Stimulated activated naive B cell treated with anti-CD40 and anti-IgM and Interleukin-4, amounts not matched to agents 10 μg/mL and 1 μg/mL and 100 μg/mL, for 72 hours (primary cell): Measurements from ENCODE around the gene CCDC85C.

ENCODE experiments used
- ATAC-seq, 2 donors: fragments of 150-1000 bp; cut with Tn5 transposase; replicated peaks; 2 replicates each; pipeline ENCODE4 v1.10.0; 2021; ENCODE audit warnings: moderate library complexity in 1 of 2
- DNase-seq: peaks from one replicate; pipeline ENCODE4 v3.0.0; 2021
- H3K27ac Mint-ChIP-seq: one replicate; pipeline ENCODE4 v1.8.0; 2022; ENCODE audit warnings: mild to moderate bottlenecking, mixed read lengths
- H3K27me3 Mint-ChIP-seq, 2 donors: one replicate each; pipeline ENCODE4 v1.8.0; 2022; ENCODE audit warnings: mixed read lengths in 2 of 2
- H3K36me3 Mint-ChIP-seq, 2 donors: one replicate each; pipeline ENCODE4 v1.8.0; 2022; ENCODE audit warnings: mixed read lengths in 2 of 2, mild to moderate bottlenecking in 1 of 2
- H3K4me1 Mint-ChIP-seq, 2 donors: one replicate each; pipeline ENCODE4 v1.8.0; 2022; ENCODE audit warnings: mixed read lengths in 2 of 2, mild to moderate bottlenecking in 1 of 2
- H3K4me3 Mint-ChIP-seq, 2 donors: one replicate each; pipeline ENCODE4 v1.8.0; 2022; ENCODE audit warnings: mild to moderate bottlenecking in 2 of 2, mixed read lengths in 2 of 2, moderate library complexity in 1 of 2
- H3K9me3 Mint-ChIP-seq, 2 donors: one replicate each; pipeline ENCODE4 v1.8.0; 2022; ENCODE audit warnings: mixed read lengths in 2 of 2, mild to moderate bottlenecking in 1 of 2

Gene CCDC85C

GRCh38 chr14:99523704-99524055 lies 80.3 kb downstream of the CCDC85C start:
- no peak overlapping the region for H3K4me3 Mint-ChIP-seq
- no peaks in the 10 kb centered on the region for H3K27me3 Mint-ChIP-seq
- ATAC-seq: no peak
- H3K4me1 Mint-ChIP-seq: peaks cover 6% of the 10 kb centered on the region in 2 donors
- no peaks in the 10 kb centered on the region for H3K36me3 Mint-ChIP-seq
- H3K27ac Mint-ChIP-seq: no peak overlapping the region
- H3K9me3 Mint-ChIP-seq: no peaks in the 10 kb centered on the region
- DNase-seq: no peak

DNA sequence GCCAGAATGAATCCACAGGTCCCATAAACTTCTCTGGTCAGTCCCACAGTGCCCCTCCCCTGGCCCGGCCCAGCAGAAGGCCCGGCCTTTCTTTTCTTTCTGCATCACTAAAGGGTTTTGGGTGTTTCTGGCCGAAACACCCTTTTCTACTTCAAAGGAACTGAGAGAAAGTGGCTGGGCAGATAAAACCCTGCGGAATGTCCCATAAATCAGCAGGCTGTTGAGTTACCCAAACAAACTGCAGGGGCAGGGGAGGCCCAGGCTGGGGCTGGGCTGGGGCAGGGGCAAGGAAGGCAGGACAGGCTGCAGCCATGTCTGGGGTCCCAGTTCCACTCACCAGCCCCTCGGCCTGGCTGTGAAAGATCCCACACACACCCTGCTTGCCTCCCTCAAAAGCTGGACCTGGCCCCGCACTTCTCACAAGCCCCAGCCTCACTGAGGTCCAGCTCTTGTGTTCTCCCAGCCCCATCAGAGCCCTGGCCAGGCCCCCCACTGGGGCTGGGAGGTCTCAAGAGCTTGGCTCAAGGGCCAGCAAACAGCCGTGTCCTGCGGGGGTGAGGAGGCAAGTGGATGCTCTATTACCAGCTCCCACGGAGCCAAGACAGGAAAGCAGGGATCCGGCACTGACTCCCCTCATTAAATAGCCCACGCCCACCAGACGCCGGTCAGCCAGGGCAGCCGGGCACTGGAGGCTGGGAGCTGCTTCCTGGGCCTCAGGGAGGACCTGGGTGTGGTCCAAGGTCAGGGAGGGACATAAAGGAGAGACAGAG lies 80.9 kb downstream of the CCDC85C start:
- no peak for DNase-seq

DNA sequence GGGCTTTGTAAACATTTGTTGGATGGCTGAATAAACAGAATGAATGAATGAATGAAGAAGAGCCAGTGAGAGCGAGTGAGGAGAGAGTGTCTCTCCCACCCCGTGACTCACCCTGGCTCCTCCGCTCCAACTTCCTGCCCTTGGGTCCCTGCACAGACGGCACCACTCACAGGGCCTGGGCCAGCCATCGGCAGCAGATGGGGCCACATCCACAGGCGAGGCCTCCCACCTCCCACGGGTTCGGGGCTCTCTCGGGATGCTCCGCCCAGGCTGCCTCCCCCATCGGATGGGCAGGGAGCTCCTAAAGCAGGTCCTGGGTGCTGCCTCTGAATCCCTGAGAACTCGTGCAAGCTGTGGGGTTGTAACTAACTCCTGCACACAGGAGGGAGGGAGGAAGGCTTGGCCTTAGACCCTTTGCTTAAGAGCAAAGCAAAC lies 81.5 kb downstream of the CCDC85C start:
- H3K9me3 Mint-ChIP-seq: no peaks in the 10 kb centered on the region
- no peak overlapping the region for H3K4me3 Mint-ChIP-seq
- H3K27me3 Mint-ChIP-seq: no peaks in the 10 kb centered on the region
- DNase-seq (no peak), ATAC-seq (no peak)
- H3K4me1 Mint-ChIP-seq: peaks cover 6% of the 10 kb centered on the region in 2 donors
- H3K27ac Mint-ChIP-seq: no peak overlapping the region
- no peaks in the 10 kb centered on the region for H3K36me3 Mint-ChIP-seq

More for the DNA sequence above, 80.9 kb downstream of the CCDC85C start:
- Mint-ChIP-seq H3K27ac (no peak overlapping the region), H3K9me3 (no peaks in the 10 kb centered on the region), H3K4me3 (no peak overlapping the region), H3K36me3 (no peaks in the 10 kb centered on the region), H3K4me1 (peaks cover 6% of the 10 kb centered on the region in 2 donors), H3K27me3 (no peaks in the 10 kb centered on the region)
- no peak for ATAC-seq

- no peaks in the 10 kb centered on the region for H3K9me3 Mint-ChIP-seq
- ATAC-seq (no peak), DNase-seq (no peak)
- H3K4me1 Mint-ChIP-seq: peaks cover 6% of the 10 kb centered on the region in 2 donors
- no peak overlapping the region for H3K27ac Mint-ChIP-seq
- no peaks in the 10 kb centered on the region for H3K27me3 Mint-ChIP-seq
- no peak overlapping the region for H3K4me3 Mint-ChIP-seq
- no peaks in the 10 kb centered on the region for H3K36me3 Mint-ChIP-seq
Measured at GRCh38 chr14:99522025-99522401, 82.0 kb downstream of the CCDC85C start.

DNA sequence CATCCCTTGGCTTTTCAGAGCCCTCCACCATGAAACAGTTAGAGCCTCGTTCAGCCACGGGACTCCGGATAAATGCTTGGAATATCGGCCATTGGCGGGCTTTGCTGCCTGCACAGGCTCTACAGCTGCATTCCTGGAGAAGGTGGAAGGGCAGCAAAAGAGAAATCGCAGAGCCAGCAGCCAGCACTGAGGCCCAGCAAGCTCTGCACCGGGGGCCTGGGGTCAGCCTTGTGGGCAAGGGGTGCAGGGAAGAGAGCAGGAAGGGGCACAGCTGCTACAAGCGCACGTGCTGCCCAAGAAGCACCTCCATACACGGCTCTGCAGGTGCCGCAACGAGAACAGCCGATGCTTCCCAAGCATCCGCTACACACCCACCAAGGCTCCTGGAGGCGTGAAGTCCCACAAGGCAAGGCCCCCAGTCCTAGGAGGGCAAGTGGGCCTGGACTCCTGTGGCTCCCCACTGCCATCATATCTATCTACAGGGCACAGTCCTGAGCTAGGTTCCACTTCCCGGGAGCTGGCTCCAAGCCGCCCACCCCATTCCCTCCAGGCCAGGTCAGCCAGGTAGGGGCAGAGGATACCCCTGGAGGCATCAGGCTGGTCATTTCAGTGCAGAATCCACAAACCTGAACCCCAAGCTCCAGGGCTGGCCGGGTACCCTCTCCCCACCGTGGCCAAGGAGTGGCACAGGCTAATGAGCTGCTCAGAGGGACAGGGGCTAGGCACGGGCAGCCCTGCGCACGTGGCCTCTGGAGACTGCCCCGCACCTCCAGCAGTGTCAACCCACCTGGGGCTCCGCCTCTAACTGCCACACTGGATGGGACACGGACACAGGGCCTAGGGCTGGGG lies 82.6 kb downstream of the CCDC85C start:
- Mint-ChIP-seq H3K36me3 (no peaks in the 10 kb centered on the region), H3K9me3 (no peaks in the 10 kb centered on the region), H3K4me3 (no peak overlapping the region), H3K4me1 (peaks cover 6 to 7% of the 10 kb centered on the region in 2 donors), H3K27ac (no peak overlapping the region), H3K27me3 (no peaks in the 10 kb centered on the region)
- DNase-seq: no peak
- ATAC-seq: no peak

GRCh38 chr14:99520571-99521081 lies 83.4 kb downstream of the CCDC85C start:
- DNase-seq (no peak), ATAC-seq (no peak)
- Mint-ChIP-seq H3K4me1 (peaks cover 6 to 8% of the 10 kb centered on the region in 2 donors), H3K36me3 (no peaks in the 10 kb centered on the region), H3K27ac (no peak overlapping the region), H3K9me3 (no peaks in the 10 kb centered on the region), H3K4me3 (no peak overlapping the region), H3K27me3 (no peaks in the 10 kb centered on the region)

DNA sequence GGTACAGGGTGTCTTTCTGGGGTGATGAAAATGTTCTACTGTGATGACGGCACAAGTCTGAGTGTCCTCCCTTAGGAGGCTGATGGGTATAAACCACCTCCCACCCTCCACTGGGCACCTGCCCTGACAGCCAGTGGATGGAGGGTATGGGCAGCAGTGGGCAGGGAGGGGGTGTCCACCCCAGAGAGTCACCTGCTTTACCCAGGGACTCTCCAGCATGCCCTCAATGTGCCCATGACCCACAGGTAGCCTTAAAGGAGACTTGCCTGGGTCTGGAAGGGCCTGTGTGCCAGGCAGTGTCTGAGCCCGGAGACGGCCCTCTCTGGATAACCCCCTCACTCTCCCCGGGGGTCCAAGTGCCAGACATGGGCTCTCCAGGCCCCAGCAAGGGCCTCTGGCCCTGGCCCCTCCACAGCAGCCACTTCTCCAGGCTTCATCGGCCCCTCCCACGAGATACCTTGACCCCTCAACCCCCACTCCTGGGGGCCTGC lies 84.0 kb downstream of the CCDC85C start:
- Mint-ChIP-seq H3K27ac (no peak overlapping the region), H3K4me1 (peaks cover 1 to 4% of the 10 kb centered on the region in 2 donors), H3K9me3 (no peaks in the 10 kb centered on the region), H3K36me3 (no peaks in the 10 kb centered on the region), H3K4me3 (no peak overlapping the region), H3K27me3 (no peaks in the 10 kb centered on the region)
- DNase-seq (no peak), ATAC-seq (no peak)

DNA sequence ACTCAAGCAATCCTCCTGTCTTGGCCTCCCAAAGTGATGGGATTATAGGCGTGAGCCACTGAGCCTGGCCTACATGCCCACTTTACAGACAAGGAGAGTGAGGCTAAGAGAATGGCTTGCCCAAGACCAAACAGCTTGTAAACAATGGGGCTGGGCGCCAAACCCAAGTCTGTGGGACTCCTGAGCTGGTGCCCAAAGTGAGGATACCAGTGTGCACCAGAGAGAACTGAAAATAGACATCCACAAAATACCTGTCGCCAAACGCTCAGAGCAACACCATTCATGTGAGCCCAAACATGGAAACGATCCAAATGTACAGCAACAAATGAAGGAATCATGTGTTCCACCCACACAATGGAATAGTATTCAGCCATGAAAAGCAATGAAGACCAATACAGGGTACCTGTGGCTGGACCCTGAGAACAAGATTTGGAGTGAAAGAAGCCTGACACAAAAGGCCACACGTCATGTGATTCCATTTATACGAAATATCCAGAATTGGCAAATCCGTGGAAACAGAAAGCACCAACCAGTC lies 84.6 kb downstream of the CCDC85C start:
- no peak for DNase-seq
- Mint-ChIP-seq H3K27me3 (no peaks in the 10 kb centered on the region), H3K36me3 (peaks cover 0 to 2% of the 10 kb centered on the region in 2 donors), H3K4me1 (peaks cover 1 to 2% of the 10 kb centered on the region in 2 donors), H3K9me3 (no peaks in the 10 kb centered on the region), H3K4me3 (no peak overlapping the region), H3K27ac (no peak overlapping the region)
- no peak for ATAC-seq

DNA sequence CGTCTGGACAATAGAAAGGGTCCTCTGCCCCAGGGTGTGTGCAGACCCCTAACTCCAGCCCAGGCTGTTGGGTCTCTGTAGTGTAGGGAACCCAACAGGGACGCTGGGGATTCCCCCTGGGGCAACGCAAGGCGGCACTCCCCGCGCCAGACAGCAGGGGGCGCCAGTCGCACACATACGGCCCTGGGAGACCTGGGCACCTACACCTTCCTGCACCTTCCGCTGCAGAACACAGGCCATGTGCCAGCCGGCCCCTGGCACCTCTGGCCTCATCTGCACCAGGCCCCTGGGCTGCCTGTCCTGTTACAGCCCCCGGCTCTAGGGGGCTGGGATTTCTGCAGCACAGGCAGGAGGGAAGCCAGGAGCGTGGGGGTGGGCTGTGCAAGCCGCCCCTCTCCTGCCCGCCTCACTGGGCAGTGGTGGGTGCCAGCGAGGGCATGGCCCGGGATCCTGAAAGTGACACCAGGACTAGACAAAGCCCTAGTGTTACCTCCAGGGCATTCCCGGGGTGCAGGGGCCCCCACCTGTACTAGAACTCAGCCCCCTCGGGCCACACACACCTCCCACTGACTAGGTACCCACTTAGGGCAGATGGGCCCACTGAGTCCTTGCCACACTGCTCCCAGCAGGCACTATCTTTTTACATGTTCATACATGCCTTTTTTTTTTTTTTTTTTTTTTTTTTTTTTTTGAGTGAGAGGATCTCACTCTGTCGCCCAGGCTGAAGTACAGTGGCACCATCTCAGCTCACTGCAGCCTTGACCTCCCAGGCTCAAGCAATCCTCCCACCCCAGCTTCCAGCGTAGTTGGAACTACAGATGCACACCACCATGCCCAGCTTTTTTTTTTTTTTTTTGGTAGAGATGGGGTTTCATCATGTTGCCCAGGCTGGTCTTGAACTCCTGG lies 85.3 kb downstream of the CCDC85C start:
- Mint-ChIP-seq H3K4me1 (peaks cover 2 to 6% of the 10 kb centered on the region in 2 donors), H3K36me3 (peaks cover 0 to 5% of the 10 kb centered on the region in 2 donors), H3K4me3 (no peak overlapping the region), H3K27ac (no peak overlapping the region), H3K9me3 (no peaks in the 10 kb centered on the region), H3K27me3 (no peaks in the 10 kb centered on the region)
- ATAC-seq (peak; percentile 82 to 87), DNase-seq (peak; percentile 74)

DNA sequence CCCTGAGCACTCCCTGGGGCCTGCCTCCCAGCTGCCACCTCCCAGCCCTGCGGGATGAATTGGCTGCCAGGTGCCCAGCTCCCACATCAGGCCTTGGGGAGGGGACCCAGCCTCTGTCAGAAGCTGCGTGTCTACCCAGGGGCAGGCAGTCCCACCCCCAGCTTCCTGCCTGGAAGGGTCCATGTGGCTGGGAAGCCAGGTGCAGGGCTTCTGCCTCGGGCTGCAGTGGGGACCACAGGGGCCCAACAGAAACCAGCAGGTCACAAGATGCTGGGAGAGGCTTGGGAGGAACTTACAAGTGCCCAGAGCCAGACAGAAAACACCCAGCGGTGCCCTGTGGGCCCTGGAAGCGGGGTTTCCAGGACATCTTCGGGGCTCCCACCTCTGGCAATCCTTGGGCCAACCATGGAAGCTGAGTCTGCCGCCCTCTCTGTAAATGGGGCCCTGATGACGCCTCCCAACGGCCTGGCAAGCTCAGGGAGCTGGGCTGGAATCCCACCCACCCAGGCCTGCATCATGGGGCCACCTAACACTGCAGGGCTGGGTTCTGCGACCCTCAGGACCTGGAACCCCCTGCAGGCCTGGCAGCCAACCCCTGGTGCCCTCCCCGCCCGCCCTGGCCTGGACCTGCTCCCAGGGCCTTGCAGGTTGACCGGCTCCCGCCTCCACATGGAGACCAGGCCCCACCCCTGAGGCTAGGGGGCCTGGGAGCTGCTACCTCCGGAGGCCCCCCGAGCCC lies 86.2 kb downstream of the CCDC85C start:
- Mint-ChIP-seq H3K27ac (no peak overlapping the region), H3K4me1 (peaks cover 2 to 6% of the 10 kb centered on the region in 2 donors), H3K27me3 (no peaks in the 10 kb centered on the region), H3K4me3 (no peak overlapping the region), H3K36me3 (peaks cover 0 to 5% of the 10 kb centered on the region in 2 donors), H3K9me3 (no peaks in the 10 kb centered on the region)
- DNase-seq (no peak), ATAC-seq (peak in 1 of 2 donors; percentile 2)

DNA sequence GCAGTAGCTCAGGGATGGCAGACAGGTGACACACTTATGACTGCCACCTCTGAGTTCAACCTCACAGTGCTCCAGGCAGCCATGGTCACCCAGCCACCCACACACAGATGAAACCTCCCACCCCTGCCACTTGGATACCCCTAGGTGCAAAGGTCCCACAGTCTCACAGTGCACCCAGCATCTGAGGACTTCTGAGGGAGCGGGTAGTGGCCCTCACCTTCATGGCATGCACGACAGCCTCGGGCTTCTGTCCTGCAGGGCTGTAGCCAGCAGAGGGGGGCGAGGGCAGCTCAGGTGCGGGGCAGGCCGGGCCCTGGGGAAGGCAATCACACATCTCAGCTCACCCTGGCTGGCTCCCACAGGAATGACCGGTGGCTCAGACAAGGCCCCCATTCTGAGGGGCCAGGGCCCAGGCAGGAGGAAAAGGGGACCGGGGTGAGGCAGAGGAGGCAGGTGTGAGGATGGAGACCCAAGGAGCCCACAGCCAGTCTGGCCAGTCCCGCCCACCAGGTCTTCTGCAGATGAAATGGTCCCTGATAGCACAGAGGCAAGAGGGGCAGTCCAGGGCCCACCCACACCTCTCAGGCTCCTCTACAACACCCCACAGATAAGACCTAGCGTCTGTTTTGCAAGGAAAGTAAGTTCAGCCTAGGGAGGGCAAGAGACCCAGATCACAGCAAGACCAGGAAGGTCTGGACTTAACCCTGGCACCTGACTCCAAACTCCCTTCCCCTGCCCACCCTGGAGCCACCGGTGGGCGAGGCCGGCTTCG lies 87.0 kb downstream of the CCDC85C start:
- H3K27me3 Mint-ChIP-seq: no peaks in the 10 kb centered on the region
- peaks cover 0 to 6% of the 10 kb centered on the region in 2 donors for H3K36me3 Mint-ChIP-seq
- no peak for ATAC-seq
- H3K27ac Mint-ChIP-seq: peak overlapping the region; percentile 22
- DNase-seq: no peak
- peaks cover 2 to 6% of the 10 kb centered on the region in 2 donors for H3K4me1 Mint-ChIP-seq
- no peak overlapping the region for H3K4me3 Mint-ChIP-seq
- H3K9me3 Mint-ChIP-seq: no peaks in the 10 kb centered on the region

GRCh38 chr14:99516156-99516870 lies 87.7 kb downstream of the CCDC85C start:
- no peak for DNase-seq
- H3K9me3 Mint-ChIP-seq: no peaks in the 10 kb centered on the region

More at GRCh38 chr14:99516156-99516870, 87.7 kb downstream of the CCDC85C start:
- no peak for ATAC-seq
- Mint-ChIP-seq H3K27ac (peak overlapping the region; percentile 49), H3K4me3 (no peak overlapping the region), H3K36me3 (peaks cover 0 to 8% of the 10 kb centered on the region in 2 donors), H3K27me3 (no peaks in the 10 kb centered on the region), H3K4me1 (peaks cover 2 to 6% of the 10 kb centered on the region in 2 donors)
